HCT116 (cell line): ENCODE data around the gene ESPN. TPM values are rescaled to one million over a fixed set of nuclear protein-coding genes. Genes with fewer than 3 reads are reported as not detected.

ENCODE experiments used
- ATAC-seq: fragments of 200-7000 bp; cut with Tn5 transposase; 2 replicates; pipeline ENCODE4 v1.9.1; 2020; ENCODE audit warnings: mild to moderate bottlenecking, moderate library complexity
- BruUV-seq: library from RNA; stranded (reverse); fragments of 400-500 nt; replicated peaks from 2 replicates; lab custom pipeline; 2021; lab: Mats Ljungman, UMichigan
- CTCF ChIA-PET: fragments of 300-600 bp; sonication (Branson Sonifier 250); formaldehyde crosslinking; loops from one replicate; lab custom pipeline; 2021; ENCODE audit warnings: antibody characterized with exemption; lab: Charles Lee
- POLR2A ChIA-PET: fragments of 300-600, 350-600 bp; sonication (Branson Sonifier 250); formaldehyde crosslinking; loops from one replicate; lab custom pipeline; 2021; ENCODE audit warnings: antibody characterized with exemption; lab: Charles Lee
- RAD21 ChIA-PET, 2 experiments: fragments of 300-600 bp; sonication (Branson Sonifier 250); formaldehyde crosslinking; loops; one replicate each; lab custom pipeline; 2023; ENCODE audit warnings: low total read pairs in 2 of 2; ENCODE audit not compliant: uncharacterized antibody in 2 of 2, unreplicated experiment in 2 of 2, low non-redundant PET in 1 of 2; lab: Charles Lee
- DNase-seq: peaks from one replicate; pipeline ENCODE4 v3.0.0-alpha.2; 2010; ENCODE audit warnings: low read depth, low spot score
- H2AFZ ChIP-seq: fragments of 200-600 bp; shearing (Covaris generic), sonication (generic); 2 replicates; pipeline ENCODE4 v1.6.1; 2017; ENCODE audit warnings: low read depth, mixed run types, mixed read lengths, antibody characterized with exemption, low read length; ENCODE audit not compliant: poor library complexity, severe bottlenecking
- H3K27ac ChIP-seq: 2 replicates; pipeline ENCODE4 v1.5.1; 2012; ENCODE audit warnings: low read depth, low read length
- H3K27me3 ChIP-seq: fragments of 200-600 bp; sonication (generic); 2 replicates; pipeline ENCODE4 v1.6.1; 2016; ENCODE audit warnings: mixed run types, low read length, mixed read lengths; ENCODE audit not compliant: insufficient read depth
- H3K36me3 ChIP-seq, 2 experiments: fragments of 200-500 bp in 1 of 2; fragments of 200-600 bp in 1 of 2; sonication (Bioruptor generic) in 1 of 2; sonication (generic) in 1 of 2; 2 replicates each; pipeline versions ENCODE4 v1.5.1 to v1.6.1; 2014 to 2016; ENCODE audit warnings: low read length in 2 of 2, inconsistent platforms in 1 of 2, mixed read lengths in 1 of 2, mixed run types in 1 of 2; ENCODE audit not compliant: insufficient read depth in 2 of 2, control insufficient read depth in 1 of 2
- H3K4me1 ChIP-seq, 2 experiments: fragments of 200-600 bp in 1 of 2; sonication (generic) in 1 of 2; 2 replicates each; pipeline versions ENCODE4 v1.5.1 to v1.6.1; 2012 to 2017; ENCODE audit warnings: low read length in 2 of 2, inconsistent platforms in 1 of 2, mild to moderate bottlenecking in 1 of 2, mixed read lengths in 1 of 2, mixed run types in 1 of 2, moderate library complexity in 1 of 2; ENCODE audit not compliant: insufficient read depth in 2 of 2, control insufficient read depth in 1 of 2
- H3K4me2 ChIP-seq: fragments of 200-600 bp; sonication (generic); 2 replicates; pipeline ENCODE4 v1.6.1; 2017; ENCODE audit warnings: mixed run types, low read length, mixed read lengths
- H3K4me3 ChIP-seq, 2 experiments: fragments of 200-600 bp in 1 of 2; sonication (generic) in 1 of 2; replicated peaks in 1 of 2; 2 replicates each; pipeline ENCODE4 v1.5.1; 2011 to 2016; ENCODE audit warnings: low read length in 2 of 2, control low read depth in 1 of 2, low read depth in 1 of 2, mild to moderate bottlenecking in 1 of 2, mixed read lengths in 1 of 2, mixed run types in 1 of 2
- H3K79me2 ChIP-seq: fragments of 200-600 bp; sonication (generic); 2 replicates; pipeline ENCODE4 v1.6.1; 2017; ENCODE audit warnings: mild to moderate bottlenecking, mixed run types, low read length, moderate library complexity, mixed read lengths; ENCODE audit not compliant: insufficient read depth
- H3K9ac ChIP-seq: fragments of 200-600 bp; sonication (generic); 2 replicates; pipeline ENCODE4 v1.6.1; 2016; ENCODE audit warnings: low read length, mixed read lengths
- H3K9me2 ChIP-seq: fragments of 200-600 bp; sonication (generic), shearing (Covaris generic); 2 replicates; pipeline ENCODE4 v1.6.1; 2017; ENCODE audit warnings: mixed run types, mild to moderate bottlenecking, moderate library complexity; ENCODE audit not compliant: insufficient read depth
- H3K9me3 ChIP-seq, 2 experiments: fragments of 200-500 bp in 1 of 2; fragments of 200-600 bp in 1 of 2; sonication (Bioruptor generic) in 1 of 2; sonication (generic) in 1 of 2; 2 replicates each; pipeline ENCODE4 v1.6.1; 2014 to 2017; ENCODE audit warnings: low read length in 2 of 2, mixed read lengths in 2 of 2, inconsistent platforms in 1 of 2, low read depth in 1 of 2, mild to moderate bottlenecking in 1 of 2, mixed run types in 1 of 2, moderate library complexity in 1 of 2; ENCODE audit not compliant: control insufficient read depth in 1 of 2, insufficient read depth in 1 of 2
- H4K20me1 ChIP-seq: fragments of 200-600 bp; sonication (generic), shearing (Covaris generic); 2 replicates; pipeline ENCODE4 v1.6.1; 2017; ENCODE audit warnings: mixed run types, mild to moderate bottlenecking, moderate library complexity; ENCODE audit not compliant: insufficient read depth
- ATF3 ChIP-seq: IDR thresholded peaks from 2 replicates; pipeline ENCODE4 v1.6.1; 2012
- CBX3 ChIP-seq: IDR thresholded peaks from 2 replicates; pipeline ENCODE4 v1.6.1; 2012; ENCODE audit warnings: low read depth
- CTCF ChIP-seq, 3 experiments: fragments of 200-600 bp in 1 of 3; sonication (generic) in 1 of 3; IDR thresholded peaks in 2 of 3; conservative IDR thresholded peaks in 1 of 3; 2 replicates each; pipeline ENCODE4 v1.5.1; 2012 to 2017; ENCODE audit warnings: low read depth in 2 of 3, low read length in 2 of 3, antibody characterized with exemption in 1 of 3, borderline replicate concordance in 1 of 3, control low read depth in 1 of 3, mild to moderate bottlenecking in 1 of 3, mixed read lengths in 1 of 3, mixed run types in 1 of 3, moderate library complexity in 1 of 3; ENCODE audit not compliant: insufficient read depth in 1 of 3
- EGR1 ChIP-seq: IDR thresholded peaks from 2 replicates; pipeline ENCODE4 v1.6.1; 2012; ENCODE audit warnings: low read depth
- ELF1 ChIP-seq: IDR thresholded peaks from 2 replicates; pipeline ENCODE4 v1.6.1; 2012; ENCODE audit warnings: low read depth, borderline replicate concordance
- FOSL1 ChIP-seq: IDR thresholded peaks from 2 replicates; pipeline ENCODE4 v1.6.1; 2012; ENCODE audit warnings: low read depth
- JUND ChIP-seq: IDR thresholded peaks from 2 replicates; pipeline ENCODE4 v1.6.1; 2012
- MAX ChIP-seq: IDR thresholded peaks from 2 replicates; pipeline ENCODE4 v1.6.1; 2012
- POLR2A ChIP-seq: IDR thresholded peaks from 2 replicates; pipeline ENCODE4 v1.7.0; 2011; ENCODE audit warnings: borderline replicate concordance; ENCODE audit not compliant: insufficient read depth, insufficient read length; ENCODE audit errors: extremely low read depth
- POLR2AphosphoS5 ChIP-seq: IDR thresholded peaks from 2 replicates; pipeline ENCODE4 v1.6.1; 2011; ENCODE audit warnings: mild to moderate bottlenecking, low read depth, low read length, moderate library complexity
- RAD21 ChIP-seq: IDR thresholded peaks from 2 replicates; pipeline ENCODE4 v1.6.1; 2012; ENCODE audit warnings: low read depth, mild to moderate bottlenecking
- REST ChIP-seq: IDR thresholded peaks from 2 replicates; pipeline ENCODE4 v1.6.1; 2012; ENCODE audit warnings: low read depth
- SIN3A ChIP-seq: IDR thresholded peaks from 2 replicates; pipeline ENCODE4 v1.6.1; 2012; ENCODE audit warnings: low read depth
- SP1 ChIP-seq: IDR thresholded peaks from 2 replicates; pipeline ENCODE4 v1.6.1; 2012; ENCODE audit warnings: low read depth
- SRF ChIP-seq: IDR thresholded peaks from 2 replicates; pipeline ENCODE4 v1.6.1; 2012; ENCODE audit warnings: low read depth
- TCF7L2 ChIP-seq: IDR thresholded peaks from 2 replicates; pipeline ENCODE4 v1.7.0; 2011; ENCODE audit warnings: borderline replicate concordance, inconsistent platforms; ENCODE audit not compliant: insufficient read depth, insufficient read length; ENCODE audit errors: extremely low read depth
- YY1 ChIP-seq: IDR thresholded peaks from 2 replicates; pipeline ENCODE4 v1.6.1; 2011; ENCODE audit warnings: low read length, low read depth, moderate library complexity, mild to moderate bottlenecking; ENCODE audit not compliant: insufficient replicate concordance; ENCODE audit errors: extremely low read depth
- ZBTB33 ChIP-seq: IDR thresholded peaks from 2 replicates; pipeline ENCODE4 v1.6.1; 2011; ENCODE audit warnings: mild to moderate bottlenecking, low read length, moderate library complexity; ENCODE audit not compliant: insufficient replicate concordance; ENCODE audit errors: extremely low read depth
- ZFX ChIP-seq: fragments of 450-650 bp; IDR thresholded peaks from 2 replicates; pipeline ENCODE4 v1.6.1; 2017
- ZNF274 ChIP-seq: fragments of 200-500 bp; sonication (Bioruptor generic); IDR thresholded peaks from 2 replicates; pipeline ENCODE4 v1.6.1; 2014; ENCODE audit warnings: mild to moderate bottlenecking, low read depth, low read length, inconsistent platforms
- intact Hi-C: fragments of 100-400 bp; cut with micrococcal nuclease; formaldehyde crosslinking; loops from 2 replicates; pipeline ENCODE4 v1.10.0; 2022
- total RNA-seq: library from RNA; stranded (reverse); gene quantifications from one replicate; pipeline ENCODE4 v1.2.1, GENCODE V29; 2021; ENCODE audit not compliant: unreplicated experiment

ESPN gene
- total RNA-seq, 1 experiment from 2014 or later: 114 TPM

- intact Hi-C loops: no loop called here
- H2AFZ ChIP-seq: no peak within 1 kb of the TSS
- CTCF ChIA-PET: interaction anchor here (1.5 kb wide), 1 partner anchor 23 kb away, joined by 3 read pairs; no protein-coding TSS in a partner anchor
- no TSS peak for BruUV-seq
- TF ChIP-seq CBX3 (no peak), JUND (no peak), SIN3A (no peak), REST (no peak), POLR2A (no peak), CTCF (IDR thresholded peaks at IDR 0.05 in 2 of 3, conservative IDR thresholded peaks at IDR 0.05 in 1 of 3; ENCODE audit: borderline replicate concordance in 1 of 3, insufficient read depth in 1 of 3, low read depth in 2 of 3, low read length in 2 of 3) (no peak), ATF3 (no peak), SRF (no peak), ZNF274 (no peak), YY1 (no peak), FOSL1 (no peak), ELF1 (no peak), SP1 (no peak), POLR2AphosphoS5 (no peak), ZBTB33 (no peak), MAX (no peak), RAD21 (no peak), ZFX (no peak), EGR1 (no peak), TCF7L2 (no peak)
- TF ChIP-seq, all 23 proteins: peak for 0
- ATAC-seq (no peak), DNase-seq (no peak)
- H3K27me3 ChIP-seq: no peaks in the 10 kb centered on the region
- no peaks in the 10 kb centered on the region for H3K9me2 ChIP-seq
- RAD21 ChIA-PET: no interaction called here
- H3K4me3 ChIP-seq: no peak within 1 kb of the TSS
- H3K9me3 ChIP-seq: no peaks in the 10 kb centered on the region
- POLR2A ChIA-PET: no interaction called here
- no peaks in the 10 kb centered on the region for H4K20me1 ChIP-seq
- peaks cover 13 to 17% of the 10 kb centered on the region in 2 experiments; a peak in 2 of 4 replicates for H3K36me3 ChIP-seq
- H3K79me2 ChIP-seq: no peaks in the 10 kb centered on the region
- no peak within 1 kb of the TSS; the same call in 1 of the 2 replicates for H3K27ac ChIP-seq
- no peak within 1 kb of the TSS for H3K9ac ChIP-seq
- peaks cover 6 to 14% of the 10 kb centered on the region in 2 experiments for H3K4me1 ChIP-seq
- no peak within 1 kb of the TSS for H3K4me2 ChIP-seq
Observed at GRCh38 chr1:6466023-6466422, 41.4 kb downstream of the ESPN start, which contains the start of gene TNFRSF25. Gene TNFRSF25, minus strand, starts transcription at chr1:6466173. Its CDS starts 66 bp downstream, at chr1:6466107.
